Lung (tissue), 12 donors: Measurements from ENCODE around the gene PDE8B. TPM values are rescaled to one million over a fixed set of nuclear protein-coding genes. Genes with fewer than 3 reads are reported as not detected.

Experiments
- ATAC-seq: fragments of 200-7000 bp; cut with Tn5 transposase; one replicate; pipeline ENCODE4 v1.9.1; 2020; ENCODE audit warnings: moderate number of reproducible peaks; ENCODE audit not compliant: insufficient read depth, low FRiP score
- DNase-seq, 3 donors: peaks; one replicate each; pipeline ENCODE4 v3.0.0-alpha.2; 2013 to 2017
- H3K27ac ChIP-seq, 2 donors: one replicate each; pipeline ENCODE4 v1.5.1; 2013; ENCODE audit warnings: mild to moderate bottlenecking in 2 of 2, moderate library complexity in 2 of 2, control low read depth in 1 of 2, inconsistent platforms in 1 of 2, low read depth in 1 of 2, low read length in 1 of 2
- H3K27me3 ChIP-seq, 3 donors: one replicate each; pipeline ENCODE4 v1.5.1; 2013; ENCODE audit warnings: low read length in 2 of 3; ENCODE audit not compliant: control insufficient read depth in 3 of 3, insufficient read depth in 3 of 3
- H3K36me3 ChIP-seq, 4 donors: one replicate each; pipeline ENCODE4 v1.5.1; 2013; ENCODE audit warnings: low read length in 4 of 4, mild to moderate bottlenecking in 1 of 4, moderate library complexity in 1 of 4; ENCODE audit not compliant: control insufficient read depth in 4 of 4, insufficient read depth in 4 of 4
- H3K4me1 ChIP-seq, 5 donors: one replicate each; pipeline ENCODE4 v1.5.1; 2013; ENCODE audit warnings: low read length in 5 of 5, mild to moderate bottlenecking in 2 of 5, moderate library complexity in 1 of 5; ENCODE audit not compliant: control insufficient read depth in 5 of 5, insufficient read depth in 5 of 5
- H3K4me3 ChIP-seq: one replicate; pipeline ENCODE4 v1.5.1; 2013; ENCODE audit warnings: mild to moderate bottlenecking, control low read depth, moderate library complexity
- H3K9ac ChIP-seq, 2 donors: one replicate each; pipeline ENCODE4 v1.5.1; 2013; ENCODE audit warnings: low read length in 2 of 2, control low read depth in 1 of 2; ENCODE audit not compliant: insufficient read depth in 1 of 2
- H3K9me3 ChIP-seq, 4 donors: one replicate each; pipeline ENCODE4 v1.5.1; 2013; ENCODE audit warnings: low read length in 3 of 4, mild to moderate bottlenecking in 1 of 4, moderate library complexity in 1 of 4; ENCODE audit not compliant: control insufficient read depth in 4 of 4, insufficient read depth in 3 of 4
- CTCF ChIP-seq: IDR thresholded peaks from 2 replicates; pipeline ENCODE4 v1.5.1; 2012; ENCODE audit warnings: mild to moderate bottlenecking; ENCODE audit errors: control extremely low read depth, extremely low read depth
- WGBS, 2 donors: extraction: QIAGEN DNeasy Blood & Tissue Kit; methylation state at CpG; one replicate each; pipeline ENCODE4 v1.1.7; 2013; 5-methylcytosine and 5-hydroxymethylcytosine counted together
- polyA plus RNA-seq, 2 donors: library from polyadenylated mRNA; stranded (reverse); fragments of 200-250 nt; gene quantifications; one replicate each; pipeline ENCODE4 v1.2.1, GENCODE V29; 2013
- total RNA-seq, 2 donors: library from RNA; depleted of rRNA in 1 of 2; stranded (reverse); fragments of >200 nt in 1 of 2; gene quantifications; one replicate each; pipeline ENCODE4 v1.2.1, GENCODE V29; 2014 to 2021
- donor health status: control.
- donor health status: control.
- donor health status: Bipolar disorder and iron deficiency.
- donor health status: healthy.
- donor health status: DM: yes; HTN: yes; CAD: no.

The PDE8B gene
- total and polyA plus RNA-seq, 4 donors, result 1.6 to 10.6 (median 2.1) TPM

- Histone ChIP-seq H3K36me3 (no peaks in the 10 kb centered on the region), H3K4me1 (peaks cover 0 to 6% (median 0%) of the 10 kb centered on the region in 5 donors), H3K27me3 (no peaks in the 10 kb centered on the region), H3K27ac (no peak overlapping the region), H3K4me3 (no peak overlapping the region), H3K9me3 (no peaks in the 10 kb centered on the region), H3K9ac (no peak overlapping the region)
- 54 to 79% methylated on average over 13 of the region's 13 CpGs for WGBS, 2 donors
- no peak for ATAC-seq
- no peak for DNase-seq
- no peak for TF ChIP-seq CTCF
These were observed 208.4 kb downstream of the PDE8B start for GRCh38 chr5:77418601-77419581.

DNA sequence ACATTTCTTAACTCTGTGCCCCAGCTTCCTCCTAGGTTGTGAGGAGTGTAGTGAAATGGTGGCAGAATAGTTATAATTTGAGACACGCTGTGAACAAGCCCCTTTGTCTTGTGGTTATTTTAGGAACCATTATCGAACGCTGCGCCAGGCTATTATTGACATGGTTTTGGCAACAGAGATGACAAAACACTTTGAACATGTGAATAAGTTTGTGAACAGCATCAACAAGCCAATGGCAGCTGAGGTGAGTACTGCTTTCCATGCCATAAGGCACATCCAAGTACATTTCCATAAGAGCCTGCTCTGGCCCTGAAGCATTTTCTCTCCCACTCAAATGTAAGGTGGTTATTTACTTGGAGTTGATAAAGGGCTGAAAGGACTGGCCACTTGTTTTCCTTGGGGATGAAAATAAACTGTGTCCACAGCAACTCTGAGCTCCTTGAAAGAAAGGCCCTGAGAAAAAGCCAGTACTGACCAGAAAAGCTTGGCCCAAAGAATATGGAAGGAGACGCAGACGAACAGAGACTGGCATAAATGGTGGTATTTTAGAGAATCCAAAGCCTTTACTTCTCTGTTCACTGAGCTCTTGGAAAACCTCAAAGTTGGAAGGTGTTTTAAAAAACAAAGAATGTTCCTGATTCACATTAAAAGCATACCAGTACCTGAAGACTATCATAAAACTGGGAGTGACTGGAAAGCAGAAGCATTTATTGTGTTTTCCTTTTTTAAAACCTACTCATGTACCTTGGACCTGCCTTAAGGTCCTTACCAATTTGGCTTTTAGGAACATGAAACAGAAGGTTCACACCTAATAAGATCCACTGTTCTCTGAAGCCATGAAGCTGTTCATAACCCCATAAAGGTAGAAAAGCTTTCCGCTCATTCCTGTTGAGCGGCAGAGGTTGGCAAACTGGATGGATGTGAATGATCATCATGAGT is 209.4 kb downstream of the PDE8B start:
- no peak for ATAC-seq
- WGBS, 2 donors, result 84 to 93% methylated on average over 8 of the region's 8 CpGs

GRCh38 chr5:77420940-77421339 is 210.5 kb downstream of the PDE8B start:
- no peaks in the 10 kb centered on the region for H3K9me3 ChIP-seq
- ATAC-seq, result no peak
- no peak overlapping the region for H3K9ac ChIP-seq
- no peaks in the 10 kb centered on the region for H3K36me3 ChIP-seq
- H3K27ac ChIP-seq, result no peak overlapping the region
- no peaks in the 10 kb centered on the region for H3K27me3 ChIP-seq
- peaks cover 0 to 6% (median 0%) of the 10 kb centered on the region in 5 donors for H3K4me1 ChIP-seq
- 74 to 81% methylated on average over 3 of the region's 3 CpGs for WGBS, 2 donors
- no peak for DNase-seq
- TF ChIP-seq CTCF, result no peak
- no peak overlapping the region for H3K4me3 ChIP-seq

More for the DNA sequence above, 209.4 kb downstream of the PDE8B start:
- Histone ChIP-seq H3K9ac (no peak overlapping the region), H3K27me3 (no peaks in the 10 kb centered on the region), H3K4me3 (no peak overlapping the region), H3K9me3 (no peaks in the 10 kb centered on the region), H3K27ac (no peak overlapping the region), H3K4me1 (peaks cover 0 to 6% (median 0%) of the 10 kb centered on the region in 5 donors), H3K36me3 (no peaks in the 10 kb centered on the region)
- DNase-seq, result no peak
- TF ChIP-seq CTCF, result no peak
